Dermis blood vessel endothelial cell (primary cell): ENCODE measurements around the gene EHD4. TPM values are rescaled to one million over a fixed set of nuclear protein-coding genes. Genes with fewer than 3 reads are reported as not detected.

Experiments used
- DNase-seq: peaks from one replicate; pipeline ENCODE4 v3.0.0; 2010
- total RNA-seq: library from RNA; depleted of rRNA; stranded (reverse); fragments of >200 nt; gene quantifications from 2 replicates; pipeline ENCODE4 v1.2.3, GENCODE V29; 2014

Gene EHD4
- total RNA-seq, 1 donor from 2014 or later = 84.4 TPM

GRCh38 chr15:41979493-41980266, 7.3 kb upstream of the EHD4 start:
- no peak for DNase-seq

GRCh38 chr15:41978534-41978933, 6.2 kb upstream of the EHD4 start:
- no peak for DNase-seq

GRCh38 chr15:41977757-41978383, 5.5 kb upstream of the EHD4 start:
- no peak for DNase-seq

- DNase-seq = no peak
These were observed 3.3 kb upstream of the EHD4 start for GRCh38 chr15:41975669-41976068.

GRCh38 chr15:41974041-41974440, 1.7 kb upstream of the EHD4 start:
- no peak for DNase-seq

- DNase-seq = no peak
These were observed 483 bp downstream of the EHD4 start for GRCh38 chr15:41971895-41972252.

- DNase-seq = peak; percentile 85
These were observed 1.1 kb downstream of the EHD4 start for GRCh38 chr15:41971089-41971894.

- no peak for DNase-seq
These were observed 1.9 kb downstream of the EHD4 start for GRCh38 chr15:41970456-41970855.

- DNase-seq = peak; percentile 73
These were observed 2.4 kb downstream of the EHD4 start for GRCh38 chr15:41969851-41970431.

GRCh38 chr15:41968701-41969100, 3.7 kb downstream of the EHD4 start:
- no peak for DNase-seq

GRCh38 chr15:41967506-41968206, 4.7 kb downstream of the EHD4 start:
- peak; percentile 83 for DNase-seq

GRCh38 chr15:41966920-41967465, 5.4 kb downstream of the EHD4 start:
- DNase-seq = no peak

- DNase-seq = no peak
These were observed 5.9 kb downstream of the EHD4 start for GRCh38 chr15:41966414-41966812.

- no peak for DNase-seq
These were observed 6.6 kb downstream of the EHD4 start for GRCh38 chr15:41965441-41966413.

- DNase-seq = no peak
These were observed 10.7 kb downstream of the EHD4 start for GRCh38 chr15:41961595-41962202.

GRCh38 chr15:41961001-41961518, 11.3 kb downstream of the EHD4 start:
- peak; percentile 57 for DNase-seq

- peak; percentile 95 for DNase-seq
These were observed 14.3 kb downstream of the EHD4 start for GRCh38 chr15:41958002-41958420.

- peak; percentile 75 for DNase-seq
These were observed 15.1 kb downstream of the EHD4 start for GRCh38 chr15:41957021-41957897.
